ENCODE results near the gene MRPL53. TPM values are rescaled to one million over a fixed set of nuclear protein-coding genes. Genes with fewer than 3 reads are reported as not detected.

Gene MRPL53
- total and polyA plus RNA-seq, 2 of the 13 experiments (the other 11 are each of a cell fraction or from before 2014, with no cell fraction given) = 34.3 to 51.9 TPM

DNA sequence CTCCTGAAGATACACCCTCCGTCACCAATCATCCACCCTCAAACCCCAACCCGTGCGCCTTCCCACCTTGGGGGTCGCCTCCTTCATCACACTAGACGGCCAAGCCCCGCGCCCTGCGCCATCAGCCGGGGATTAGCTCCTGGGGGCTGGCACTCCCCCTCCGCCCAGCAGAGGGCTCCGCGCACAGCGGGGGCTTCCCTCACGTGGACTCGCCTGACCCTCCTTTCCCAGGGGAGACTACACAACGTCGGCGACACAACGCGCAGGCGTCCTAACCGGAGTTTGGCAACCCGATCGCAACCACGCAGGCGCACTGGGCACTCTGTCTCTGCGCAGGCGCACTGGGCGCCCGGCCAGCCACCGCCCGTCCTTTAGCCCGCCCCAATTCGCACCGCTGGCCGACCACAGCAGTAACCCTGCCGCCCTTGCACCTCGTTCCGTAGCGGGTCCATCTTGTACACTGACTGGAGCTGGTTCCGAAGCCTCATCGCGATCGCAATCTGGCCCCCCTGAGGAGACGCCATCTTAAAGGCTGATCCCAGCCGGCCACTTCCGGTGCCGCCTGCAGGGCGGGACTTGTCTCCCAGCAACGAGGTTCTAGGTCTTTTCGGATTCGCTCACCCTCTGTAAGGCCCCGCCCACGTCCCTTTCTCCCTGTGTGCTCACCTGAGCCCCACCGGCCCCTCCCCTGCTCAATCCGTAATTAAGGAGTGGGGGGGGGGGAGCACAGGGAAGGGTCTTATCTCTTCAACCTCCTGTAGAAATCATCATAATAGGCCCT lies 34.9 kb upstream of the MRPL53 start, which contains the start of gene PCGF1 (continued):
- TF ChIP-seq, protein P1, sequence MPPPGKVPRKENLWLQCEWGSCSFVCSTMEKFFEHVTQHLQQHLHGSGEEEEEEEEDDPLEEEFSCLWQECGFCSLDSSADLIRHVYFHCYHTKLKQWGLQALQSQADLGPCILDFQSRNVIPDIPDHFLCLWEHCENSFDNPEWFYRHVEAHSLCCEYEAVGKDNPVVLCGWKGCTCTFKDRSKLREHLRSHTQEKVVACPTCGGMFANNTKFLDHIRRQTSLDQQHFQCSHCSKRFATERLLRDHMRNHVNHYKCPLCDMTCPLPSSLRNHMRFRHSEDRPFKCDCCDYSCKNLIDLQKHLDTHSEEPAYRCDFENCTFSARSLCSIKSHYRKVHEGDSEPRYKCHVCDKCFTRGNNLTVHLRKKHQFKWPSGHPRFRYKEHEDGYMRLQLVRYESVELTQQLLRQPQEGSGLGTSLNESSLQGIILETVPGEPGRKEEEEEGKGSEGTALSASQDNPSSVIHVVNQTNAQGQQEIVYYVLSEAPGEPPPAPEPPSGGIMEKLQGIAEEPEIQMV (CRISPR knock-in tag; IDR thresholded peaks at IDR 0.05; ENCODE audit: low read depth) = peak; percentile 97
- TF ChIP-seq AKAP8 (CRISPR knock-in tag; IDR thresholded peaks at IDR 0.05) (peak; percentile 96), RFXAP (CRISPR knock-in tag; IDR thresholded peaks at IDR 0.05; ENCODE audit: borderline replicate concordance) (peak; percentile 95), CHD4 (IDR thresholded peaks at IDR 0.05; ENCODE audit: borderline replicate concordance, low read length) (peak; percentile 44; the same call in 1 of the 2 replicates), ZNF10 (CRISPR knock-in tag; IDR thresholded peaks at IDR 0.05; ENCODE audit: borderline replicate concordance, low read depth) (no peak), CHCHD3 (CRISPR knock-in tag; IDR thresholded peaks at IDR 0.05) (peak; percentile 61), ZNF256 (CRISPR knock-in tag; conservative IDR thresholded peaks at IDR 0.05) (0 out of 2 replicates have a peak, but pooled peaks have one; percentile 70), ZNF550 (CRISPR knock-in tag; IDR thresholded peaks at IDR 0.05; ENCODE audit: borderline replicate concordance) (0 out of 2 replicates have a peak, but pooled peaks have one; percentile 15), ZNF563 (CRISPR knock-in tag; IDR thresholded peaks at IDR 0.05) (peak; percentile 77; the same call in 1 of the 2 replicates), DPF2 (CRISPR knock-in tag; IDR thresholded peaks at IDR 0.05; ENCODE audit: borderline replicate concordance, low read depth) (0 out of 2 replicates have a peak, but pooled peaks have one; percentile 48)
- TF ChIP-seq, protein P2, sequence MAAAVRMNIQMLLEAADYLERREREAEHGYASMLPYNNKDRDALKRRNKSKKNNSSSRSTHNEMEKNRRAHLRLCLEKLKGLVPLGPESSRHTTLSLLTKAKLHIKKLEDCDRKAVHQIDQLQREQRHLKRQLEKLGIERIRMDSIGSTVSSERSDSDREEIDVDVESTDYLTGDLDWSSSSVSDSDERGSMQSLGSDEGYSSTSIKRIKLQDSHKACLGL (CRISPR knock-in tag; IDR thresholded peaks at IDR 0.05) = peak; percentile 77
- TF ChIP-seq, protein P3, sequence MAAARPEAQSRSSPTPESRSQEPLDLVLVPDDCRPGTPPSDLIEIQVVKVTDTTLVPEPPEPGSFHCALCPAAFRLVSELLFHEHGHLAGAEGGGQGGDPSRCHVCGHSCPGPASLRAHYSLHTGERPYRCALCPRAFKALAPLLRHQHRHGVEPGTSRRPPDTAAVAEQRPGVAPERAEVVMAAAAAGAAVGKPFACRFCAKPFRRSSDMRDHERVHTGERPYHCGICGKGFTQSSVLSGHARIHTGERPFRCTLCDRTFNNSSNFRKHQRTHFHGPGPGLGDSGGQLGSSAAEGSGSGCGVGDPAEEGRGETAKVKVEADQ (CRISPR knock-in tag; IDR thresholded peaks at IDR 0.05; ENCODE audit: borderline replicate concordance) = peak; percentile 93
- TF ChIP-seq, protein P4, sequence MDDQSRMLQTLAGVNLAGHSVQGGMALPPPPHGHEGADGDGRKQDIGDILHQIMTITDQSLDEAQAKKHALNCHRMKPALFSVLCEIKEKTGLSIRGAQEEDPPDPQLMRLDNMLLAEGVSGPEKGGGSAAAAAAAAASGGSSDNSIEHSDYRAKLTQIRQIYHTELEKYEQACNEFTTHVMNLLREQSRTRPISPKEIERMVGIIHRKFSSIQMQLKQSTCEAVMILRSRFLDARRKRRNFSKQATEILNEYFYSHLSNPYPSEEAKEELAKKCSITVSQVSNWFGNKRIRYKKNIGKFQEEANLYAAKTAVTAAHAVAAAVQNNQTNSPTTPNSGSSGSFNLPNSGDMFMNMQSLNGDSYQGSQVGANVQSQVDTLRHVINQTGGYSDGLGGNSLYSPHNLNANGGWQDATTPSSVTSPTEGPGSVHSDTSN (CRISPR knock-in tag; IDR thresholded peaks at IDR 0.05; ENCODE audit: borderline replicate concordance) = no peak
- TF ChIP-seq, protein P5, sequence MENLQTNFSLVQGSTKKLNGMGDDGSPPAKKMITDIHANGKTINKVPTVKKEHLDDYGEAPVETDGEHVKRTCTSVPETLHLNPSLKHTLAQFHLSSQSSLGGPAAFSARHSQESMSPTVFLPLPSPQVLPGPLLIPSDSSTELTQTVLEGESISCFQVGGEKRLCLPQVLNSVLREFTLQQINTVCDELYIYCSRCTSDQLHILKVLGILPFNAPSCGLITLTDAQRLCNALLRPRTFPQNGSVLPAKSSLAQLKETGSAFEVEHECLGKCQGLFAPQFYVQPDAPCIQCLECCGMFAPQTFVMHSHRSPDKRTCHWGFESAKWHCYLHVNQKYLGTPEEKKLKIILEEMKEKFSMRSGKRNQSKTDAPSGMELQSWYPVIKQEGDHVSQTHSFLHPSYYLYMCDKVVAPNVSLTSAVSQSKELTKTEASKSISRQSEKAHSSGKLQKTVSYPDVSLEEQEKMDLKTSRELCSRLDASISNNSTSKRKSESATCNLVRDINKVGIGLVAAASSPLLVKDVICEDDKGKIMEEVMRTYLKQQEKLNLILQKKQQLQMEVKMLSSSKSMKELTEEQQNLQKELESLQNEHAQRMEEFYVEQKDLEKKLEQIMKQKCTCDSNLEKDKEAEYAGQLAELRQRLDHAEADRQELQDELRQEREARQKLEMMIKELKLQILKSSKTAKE (CRISPR knock-in tag; IDR thresholded peaks at IDR 0.05; ENCODE audit: borderline replicate concordance) = no peak; the same call in 1 of the 2 replicates
- TF ChIP-seq, protein P6, sequence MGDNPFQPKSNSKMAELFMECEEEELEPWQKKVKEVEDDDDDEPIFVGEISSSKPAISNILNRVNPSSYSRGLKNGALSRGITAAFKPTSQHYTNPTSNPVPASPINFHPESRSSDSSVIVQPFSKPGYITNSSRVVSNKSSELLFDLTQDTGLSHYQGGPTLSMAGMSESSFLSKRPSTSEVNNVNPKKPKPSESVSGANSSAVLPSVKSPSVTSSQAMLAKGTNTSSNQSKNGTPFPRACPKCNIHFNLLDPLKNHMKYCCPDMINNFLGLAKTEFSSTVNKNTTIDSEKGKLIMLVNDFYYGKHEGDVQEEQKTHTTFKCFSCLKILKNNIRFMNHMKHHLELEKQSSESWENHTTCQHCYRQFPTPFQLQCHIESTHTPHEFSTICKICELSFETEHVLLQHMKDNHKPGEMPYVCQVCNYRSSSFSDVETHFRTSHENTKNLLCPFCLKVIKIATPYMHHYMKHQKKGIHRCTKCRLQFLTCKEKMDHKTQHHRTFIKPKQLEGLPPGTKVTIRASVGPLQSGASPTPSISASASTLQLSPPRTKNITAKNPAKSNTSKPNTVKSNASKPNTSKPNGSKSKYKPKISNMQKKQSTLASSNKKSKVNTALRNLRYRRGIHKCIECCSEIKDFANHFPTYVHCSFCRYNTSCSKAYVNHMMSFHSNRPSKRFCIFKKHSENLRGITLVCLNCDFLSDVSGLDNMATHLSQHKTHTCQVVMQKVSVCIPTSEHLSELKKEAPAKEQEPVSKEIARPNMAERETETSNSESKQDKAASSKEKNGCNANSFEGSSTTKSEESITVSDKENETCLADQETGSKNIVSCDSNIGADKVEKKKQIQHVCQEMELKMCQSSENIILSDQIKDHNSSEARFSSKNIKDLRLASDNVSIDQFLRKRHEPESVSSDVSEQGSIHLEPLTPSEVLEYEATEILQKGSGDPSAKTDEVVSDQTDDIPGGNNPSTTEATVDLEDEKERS (CRISPR knock-in tag; IDR thresholded peaks at IDR 0.05) = peak; percentile 74; the same call in 1 of the 2 replicates
- TF ChIP-seq, protein P7, sequence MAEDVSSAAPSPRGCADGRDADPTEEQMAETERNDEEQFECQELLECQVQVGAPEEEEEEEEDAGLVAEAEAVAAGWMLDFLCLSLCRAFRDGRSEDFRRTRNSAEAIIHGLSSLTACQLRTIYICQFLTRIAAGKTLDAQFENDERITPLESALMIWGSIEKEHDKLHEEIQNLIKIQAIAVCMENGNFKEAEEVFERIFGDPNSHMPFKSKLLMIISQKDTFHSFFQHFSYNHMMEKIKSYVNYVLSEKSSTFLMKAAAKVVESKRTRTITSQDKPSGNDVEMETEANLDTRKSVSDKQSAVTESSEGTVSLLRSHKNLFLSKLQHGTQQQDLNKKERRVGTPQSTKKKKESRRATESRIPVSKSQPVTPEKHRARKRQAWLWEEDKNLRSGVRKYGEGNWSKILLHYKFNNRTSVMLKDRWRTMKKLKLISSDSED (CRISPR knock-in tag; IDR thresholded peaks at IDR 0.05) = peak; percentile 58; the same call in 1 of the 2 replicates

Measured in HepG2 (cell line).